HG02938 (cell line): ENCODE data around the gene LAMB2.

Experiments used
- ATAC-seq: cut with Tn5 transposase; IDR thresholded peaks from one replicate; pipeline ENCODE4 v1.9.1; 2021; ENCODE audit warnings: mild to moderate bottlenecking, moderate library complexity; ENCODE audit not compliant: unreplicated experiment

LAMB2 gene

DNA sequence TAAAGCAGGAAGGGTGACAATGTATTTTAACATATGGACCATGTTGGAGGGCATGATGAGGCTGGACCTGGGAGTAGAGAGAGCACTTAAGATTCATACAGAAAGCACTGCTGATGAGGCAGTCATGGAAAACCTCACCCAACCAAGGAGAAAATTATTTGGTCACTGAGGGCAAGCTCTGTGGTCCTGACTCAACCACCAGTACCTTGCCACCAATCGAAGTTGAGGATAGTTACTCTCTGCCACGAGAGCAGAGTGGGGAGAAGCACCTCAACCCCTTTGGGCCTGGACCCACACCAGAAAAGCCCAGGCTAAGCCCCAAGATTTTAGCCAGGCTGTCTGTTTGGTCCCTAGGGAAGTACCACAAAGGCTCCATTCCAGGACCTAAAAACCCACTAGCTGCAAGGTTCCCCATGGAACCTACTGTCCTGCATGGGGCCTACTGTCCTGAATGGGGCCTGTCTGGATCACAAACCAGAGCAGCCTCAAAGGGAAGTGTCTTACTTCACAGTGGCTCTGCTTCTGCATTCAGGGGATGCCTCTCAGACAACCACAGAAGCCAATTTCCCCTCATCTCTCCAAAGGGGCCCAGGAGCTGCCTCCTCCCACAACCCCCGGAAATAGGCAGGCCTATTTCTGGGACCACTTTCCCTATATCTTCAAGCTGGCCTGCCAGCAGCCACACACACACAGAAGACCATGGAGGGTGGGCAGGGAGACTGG is 29.1 kb upstream of the LAMB2 start:
- ATAC-seq: no peak

DNA sequence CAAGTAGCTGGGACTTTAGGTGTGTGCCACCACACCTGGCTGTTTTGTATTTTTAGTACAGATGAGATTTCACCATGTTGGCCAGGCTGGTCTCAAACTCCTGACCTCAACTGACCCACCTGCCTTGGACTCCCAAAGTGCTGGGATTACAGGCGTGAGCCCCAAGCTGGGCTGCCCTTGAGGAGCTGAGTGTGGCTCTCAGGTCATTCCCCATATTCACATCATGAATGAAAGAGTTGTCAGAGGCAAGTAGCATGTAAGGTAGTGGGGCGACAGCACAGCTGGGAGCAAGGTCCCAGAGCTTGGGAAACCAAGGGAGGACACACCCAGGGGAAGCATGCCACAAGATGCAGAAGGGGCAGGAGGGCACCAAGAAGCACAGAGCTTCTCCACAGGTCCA is 28.3 kb upstream of the LAMB2 start:
- ATAC-seq: no peak

DNA sequence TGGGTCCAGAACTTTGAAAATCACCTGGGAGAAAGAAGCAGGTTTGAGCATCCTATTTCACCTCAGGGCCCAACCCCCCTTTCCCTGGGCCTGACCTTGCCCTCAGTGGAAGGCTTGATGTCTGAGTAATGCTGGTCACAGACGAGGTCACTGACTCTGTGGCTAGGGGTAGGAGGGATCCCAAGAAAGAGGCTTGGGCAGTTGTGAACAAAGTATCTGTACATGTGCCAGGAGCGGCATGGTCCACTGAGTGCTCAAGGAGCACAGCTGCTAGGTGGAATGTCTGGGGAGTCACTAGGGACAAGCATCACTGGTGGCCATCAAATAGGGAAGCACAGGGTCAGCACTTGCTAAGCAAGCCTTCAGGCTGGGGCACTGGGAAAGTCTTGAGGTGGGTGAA is 25.9 kb upstream of the LAMB2 start:
- ATAC-seq: no peak

DNA sequence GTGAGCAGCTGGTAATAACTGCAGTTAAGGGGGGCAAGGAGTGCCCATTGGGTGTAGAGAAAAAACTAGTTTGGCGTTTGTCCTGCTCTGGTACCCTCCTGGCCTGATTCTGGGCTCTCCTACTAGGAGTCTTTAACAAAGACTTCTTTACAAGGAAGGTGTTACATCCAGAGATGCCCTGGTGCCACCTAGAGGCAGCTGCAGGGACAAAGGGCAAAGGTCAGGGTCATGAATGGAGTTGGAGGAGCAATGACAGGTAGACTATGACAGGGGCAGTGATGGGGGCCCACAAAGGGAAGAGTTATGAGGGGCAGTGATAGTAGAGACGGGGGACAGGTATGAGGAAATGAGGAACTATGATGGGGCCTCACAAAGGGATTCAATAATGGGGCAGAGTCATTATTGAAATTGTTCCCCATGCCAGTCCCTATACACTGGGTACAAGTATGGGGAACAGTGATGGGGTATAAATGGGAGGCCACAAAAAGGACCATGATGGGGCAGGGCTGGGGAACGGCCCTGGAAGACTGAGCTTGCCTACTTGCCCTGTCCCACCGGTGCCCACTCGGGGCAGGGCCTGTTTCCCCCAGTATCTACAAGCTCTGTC is 25.4 kb upstream of the LAMB2 start:
- no peak for ATAC-seq

DNA sequence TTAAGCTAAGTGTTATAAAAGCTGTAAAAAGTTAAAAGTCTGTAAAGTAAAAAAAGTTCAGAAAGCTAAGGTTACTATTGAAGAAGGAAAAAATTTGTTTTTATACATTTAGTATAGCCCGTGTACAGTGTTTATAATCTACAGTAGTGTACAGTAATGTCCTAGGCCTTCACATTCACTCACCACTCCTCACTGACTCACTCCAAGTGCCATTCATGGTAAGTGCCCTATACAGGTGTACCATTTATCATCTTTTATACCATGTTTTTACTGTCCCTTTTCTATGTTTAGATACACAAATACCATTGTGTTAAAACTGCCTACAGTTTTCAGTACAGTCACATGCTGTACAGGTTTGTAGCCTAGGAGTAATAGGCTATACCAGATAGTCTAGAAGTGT is 24.4 kb upstream of the LAMB2 start:
- ATAC-seq: no peak

DNA sequence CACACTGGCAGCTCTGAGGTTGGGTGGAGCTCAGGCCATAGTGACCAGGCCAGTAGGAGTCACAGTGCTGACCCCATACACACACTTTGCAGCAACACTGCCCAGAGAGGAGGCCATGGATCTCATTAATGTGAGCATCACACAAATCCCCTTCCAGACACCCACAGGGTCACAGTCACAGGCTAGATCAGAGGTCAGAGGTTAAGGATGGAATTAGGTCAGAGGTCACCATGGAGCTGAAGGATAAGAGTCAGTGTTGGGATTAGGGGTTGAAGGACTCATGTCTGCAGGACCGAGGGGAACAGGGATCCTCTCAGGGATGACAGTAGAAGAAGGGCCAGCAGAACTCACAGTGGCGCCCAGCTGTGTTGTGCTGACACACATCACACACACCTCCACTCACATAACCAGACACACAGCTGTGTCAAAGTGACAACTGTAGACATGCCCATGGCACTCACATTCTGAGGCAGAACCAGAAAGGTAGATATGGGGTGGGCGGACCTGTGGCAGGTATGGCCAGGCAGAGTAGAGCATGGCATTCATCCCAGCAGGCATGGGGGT is 20.6 kb upstream of the LAMB2 start:
- no peak for ATAC-seq

DNA sequence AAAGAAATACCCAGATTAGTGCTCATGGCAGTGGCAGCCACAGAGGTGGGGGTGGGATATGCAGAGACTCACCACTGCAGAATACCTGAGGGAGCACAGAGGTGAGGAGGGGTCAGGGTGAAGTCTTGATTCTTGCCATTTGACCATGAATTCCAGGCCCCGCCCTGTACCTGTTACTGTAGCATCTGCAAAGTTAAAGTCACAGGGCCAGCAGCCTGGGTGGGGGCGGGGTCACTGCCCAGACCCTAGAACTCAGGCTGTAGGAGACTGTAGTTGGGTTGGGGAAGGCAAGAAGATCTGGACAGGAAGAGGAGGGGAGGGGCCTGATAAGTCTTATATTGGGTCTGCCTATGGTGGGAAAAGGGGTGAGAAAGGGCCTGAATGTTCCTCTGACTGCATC is 18.8 kb upstream of the LAMB2 start:
- ATAC-seq: no peak

DNA sequence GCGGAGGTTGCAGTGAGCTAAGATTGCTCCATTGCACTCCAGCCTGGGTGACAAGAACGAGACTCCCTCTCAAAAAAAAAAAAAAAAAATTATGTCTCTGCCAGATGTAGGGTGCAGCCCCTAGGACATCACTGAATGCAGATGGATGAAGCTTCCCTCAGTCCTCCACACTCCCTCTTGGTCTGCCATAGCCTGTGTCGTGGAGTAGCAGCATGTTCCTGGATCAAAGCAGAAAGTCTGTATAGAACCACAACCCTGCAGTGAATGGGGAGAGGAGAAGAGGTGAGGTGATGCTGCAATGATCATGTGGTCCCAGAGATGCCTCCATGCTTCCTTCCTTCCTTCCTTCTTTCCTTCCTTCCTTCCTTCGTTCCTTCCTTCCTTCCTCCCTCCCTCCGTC is 15.3 kb upstream of the LAMB2 start:
- no peak for ATAC-seq

DNA sequence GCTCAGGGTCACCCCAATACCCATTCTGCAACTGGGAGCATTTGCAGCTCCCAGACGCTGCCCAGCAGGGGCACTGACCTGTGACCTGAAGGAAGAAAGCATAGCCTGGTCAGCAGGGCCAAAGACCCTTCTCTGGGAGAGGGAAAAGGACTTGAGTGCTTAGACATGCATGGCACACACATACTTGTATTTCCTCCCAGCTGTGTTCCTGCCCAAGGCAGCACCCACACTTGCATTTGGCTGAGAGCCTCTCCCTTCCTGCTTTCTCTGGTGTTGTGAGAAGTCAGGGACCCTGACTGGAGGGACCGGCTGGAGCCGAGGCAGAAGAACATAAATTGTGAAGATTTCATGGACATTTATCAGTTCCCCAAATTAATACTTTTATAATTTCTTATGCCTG is 7.2 kb upstream of the LAMB2 start:
- ATAC-seq: no peak

DNA sequence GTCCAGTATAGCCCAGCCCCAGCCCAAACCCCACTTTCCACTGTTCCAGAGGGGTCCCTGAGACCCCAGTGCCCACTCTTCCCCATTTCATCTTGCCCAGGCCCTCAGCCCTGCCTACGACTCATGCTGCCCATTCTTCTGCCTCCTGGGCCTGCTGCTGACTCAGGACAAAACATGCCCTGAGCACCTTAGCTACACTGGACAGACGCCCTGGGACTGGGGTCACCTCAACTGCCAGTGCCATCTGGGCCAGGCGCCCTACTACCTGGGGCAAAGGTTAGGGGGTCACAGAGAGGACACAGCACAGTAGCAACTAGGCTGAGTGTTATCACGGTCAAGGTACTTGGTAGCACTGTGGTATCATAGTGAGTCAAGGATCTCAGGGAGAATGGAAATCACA is 2.6 kb upstream of the LAMB2 start:
- ATAC-seq: no peak

DNA sequence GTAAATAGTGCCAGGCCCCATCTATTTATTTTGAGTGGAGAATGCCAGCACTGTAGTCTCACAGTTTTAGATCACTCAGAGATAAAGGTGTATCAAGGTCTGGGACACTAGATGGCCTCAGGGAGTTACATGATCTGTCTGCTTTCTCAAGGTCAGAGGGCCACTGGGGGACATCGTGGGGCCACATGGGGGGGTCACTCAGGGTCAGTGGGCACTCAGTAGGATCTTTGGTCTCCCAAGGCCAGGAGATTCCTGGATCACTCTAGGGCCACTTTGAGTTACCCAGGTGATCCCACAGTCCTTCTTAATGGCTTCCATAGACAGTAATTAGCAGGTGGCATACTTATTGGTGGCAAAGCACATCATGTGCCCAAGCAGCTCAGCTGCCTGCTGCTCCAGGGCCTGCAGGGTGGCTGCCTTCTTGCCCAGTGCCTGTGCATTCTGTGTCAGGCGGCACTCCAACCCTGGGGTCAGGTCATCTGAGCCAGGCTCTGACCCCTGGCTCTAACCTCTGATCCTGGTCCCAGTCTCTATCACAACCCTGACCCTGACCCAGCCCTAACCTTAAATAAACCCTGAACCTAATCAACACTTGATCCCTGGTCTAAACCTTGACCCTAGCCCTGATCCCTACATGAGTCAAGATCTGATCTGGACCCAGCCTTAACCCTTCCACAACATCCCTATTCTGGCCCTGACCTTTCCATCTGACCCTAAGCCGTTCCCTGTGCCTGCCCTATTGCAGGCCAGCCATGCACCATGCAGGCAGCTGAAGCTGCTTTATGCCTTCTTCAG is 1.8 kb upstream of the LAMB2 start:
- no peak for ATAC-seq

DNA sequence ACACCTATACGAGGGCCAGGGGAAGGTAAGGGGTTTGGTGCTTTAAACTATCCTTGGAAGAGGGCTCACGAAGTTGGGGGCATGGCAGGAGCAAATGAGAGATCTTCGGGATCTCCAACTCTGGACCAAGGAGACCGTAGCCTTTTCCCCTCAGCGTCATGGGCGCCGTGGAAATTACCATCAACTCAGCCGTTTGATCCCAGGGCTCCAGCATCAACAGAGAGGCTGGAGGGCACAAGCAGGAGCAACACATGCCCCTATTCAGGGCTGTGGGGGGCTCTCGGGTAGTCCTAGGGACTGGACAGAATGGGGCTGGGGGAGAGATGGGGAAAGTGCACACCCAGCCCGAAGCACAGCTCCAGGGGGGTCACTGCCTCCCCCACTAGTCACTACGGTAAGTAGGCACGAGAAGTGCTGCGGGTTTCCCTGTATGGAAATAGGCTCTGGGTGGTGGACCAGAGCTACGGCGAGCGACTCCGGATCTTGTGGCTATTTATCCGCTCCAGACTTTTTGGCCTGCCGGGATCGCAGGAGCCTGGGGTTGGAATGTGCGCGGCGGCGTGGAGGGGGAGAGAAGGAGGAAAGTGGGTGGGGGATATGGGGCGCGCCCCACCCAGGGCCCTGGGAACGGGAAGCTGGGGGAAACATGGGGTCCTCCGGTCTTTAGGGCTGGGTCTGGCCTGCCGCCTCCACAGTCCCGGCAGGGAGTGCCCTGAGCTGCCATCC is 539 bp upstream of the LAMB2 start:
- ATAC-seq: no peak

DNA sequence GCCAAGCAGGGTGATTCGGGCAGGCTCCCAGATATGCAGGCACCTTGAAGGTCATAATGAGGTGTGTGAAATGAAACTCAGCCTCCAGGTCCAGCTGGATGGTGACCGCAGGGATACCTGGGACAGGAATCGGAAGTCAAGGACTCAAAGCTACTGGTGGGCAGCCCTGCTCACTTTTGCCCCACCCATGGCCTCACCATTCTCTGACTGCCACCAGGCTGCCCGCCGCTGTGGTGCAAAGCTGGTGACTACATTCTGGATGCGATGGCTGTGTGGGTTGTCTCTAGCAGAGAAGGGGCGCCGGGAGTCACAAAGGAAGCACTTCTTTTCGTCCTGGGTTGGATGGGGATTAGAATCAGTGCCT is 795 bp downstream of the LAMB2 start:
- ATAC-seq: no peak

DNA sequence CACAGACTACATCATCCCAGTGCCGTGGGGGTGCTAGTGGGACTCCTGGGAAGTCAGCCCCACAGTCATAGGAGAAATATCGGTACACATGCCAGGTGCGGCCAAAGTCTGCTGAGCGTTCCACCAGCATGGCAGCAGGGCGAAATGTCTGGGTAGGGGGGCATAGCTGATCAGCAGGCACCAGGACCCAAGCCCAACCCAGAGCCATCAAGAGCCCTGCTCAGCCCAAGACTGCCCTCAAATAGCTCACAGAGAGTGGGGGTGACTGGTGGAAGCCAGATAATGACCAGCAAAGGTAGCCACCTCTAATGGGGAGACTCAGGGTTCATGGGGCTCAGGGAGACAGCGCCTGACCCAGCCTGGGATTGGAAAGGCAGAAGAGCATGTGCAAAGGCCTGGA is 1.3 kb downstream of the LAMB2 start:
- ATAC-seq: no peak

DNA sequence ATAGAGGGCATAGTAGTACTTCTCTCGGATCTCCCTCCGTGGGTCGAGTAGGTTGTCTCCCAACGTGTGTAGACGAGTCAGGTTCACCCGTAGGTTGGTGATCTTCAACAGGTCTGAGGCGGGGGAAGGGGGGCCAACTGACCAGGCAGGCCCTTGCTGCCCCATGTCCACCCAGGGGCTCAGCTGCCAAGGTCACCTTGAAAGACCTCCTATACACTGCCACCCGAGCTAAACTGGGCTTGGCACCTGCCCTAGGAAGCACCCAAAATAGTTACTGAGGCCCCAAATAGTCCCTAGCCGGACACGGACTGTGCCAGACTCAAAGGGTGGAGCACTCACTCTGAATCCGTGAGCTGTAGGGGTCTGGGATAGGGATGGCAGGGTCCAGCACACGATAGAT is 1.8 kb downstream of the LAMB2 start:
- no peak for ATAC-seq

DNA sequence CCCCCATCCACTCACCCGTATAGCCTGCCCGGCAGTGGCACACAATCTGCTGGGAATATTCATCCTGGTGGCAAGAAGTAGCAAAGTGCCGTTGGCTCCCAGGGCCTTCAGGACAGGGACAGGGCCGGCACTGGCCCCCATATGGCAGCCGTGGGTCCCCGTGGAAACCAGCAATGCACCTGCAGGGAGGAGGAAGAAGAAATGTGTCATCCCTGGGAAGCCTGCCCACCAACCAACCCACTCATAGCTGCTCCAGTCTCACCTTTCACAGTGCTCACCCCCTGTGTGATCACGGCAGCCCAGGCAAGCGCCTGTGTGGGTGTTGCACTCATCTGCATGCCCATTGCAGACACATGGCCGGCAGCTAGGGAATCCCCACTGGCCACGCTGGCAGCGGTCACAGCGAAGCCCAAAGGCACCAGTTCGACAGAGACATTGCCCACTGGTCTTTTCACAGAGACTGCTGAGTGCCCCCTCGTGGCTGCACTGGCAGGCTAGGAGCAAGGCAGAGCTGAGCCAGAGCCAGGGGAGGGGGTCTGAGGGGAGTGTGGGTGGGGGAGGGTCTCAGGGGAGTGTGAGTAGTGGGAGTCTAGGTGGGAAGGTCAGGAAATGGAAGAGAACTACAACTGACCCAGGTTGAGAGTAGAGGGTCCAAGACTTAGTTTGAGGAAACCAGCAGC is 7.7 kb downstream of the LAMB2 start:
- ATAC-seq: no peak

DNA sequence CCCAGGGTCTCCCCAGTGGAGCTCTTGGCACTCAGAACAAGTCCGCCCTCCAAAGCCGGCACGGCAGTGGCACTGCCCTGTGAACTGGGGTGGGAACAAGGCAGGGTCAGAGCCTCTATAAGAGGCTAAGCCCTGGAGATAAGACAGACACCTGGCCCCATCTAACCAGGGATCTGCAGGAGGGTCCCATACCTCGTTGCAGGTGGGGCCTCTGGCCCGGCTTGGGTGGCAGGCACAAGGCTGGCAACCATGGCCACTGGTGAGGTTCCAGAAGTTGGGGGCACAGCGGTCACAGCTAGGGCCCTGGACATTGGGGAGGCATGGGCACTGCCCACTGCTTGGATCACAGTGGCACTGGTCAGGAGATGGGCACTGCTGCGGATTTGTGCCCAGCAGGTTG is 8.6 kb downstream of the LAMB2 start:
- ATAC-seq: no peak

DNA sequence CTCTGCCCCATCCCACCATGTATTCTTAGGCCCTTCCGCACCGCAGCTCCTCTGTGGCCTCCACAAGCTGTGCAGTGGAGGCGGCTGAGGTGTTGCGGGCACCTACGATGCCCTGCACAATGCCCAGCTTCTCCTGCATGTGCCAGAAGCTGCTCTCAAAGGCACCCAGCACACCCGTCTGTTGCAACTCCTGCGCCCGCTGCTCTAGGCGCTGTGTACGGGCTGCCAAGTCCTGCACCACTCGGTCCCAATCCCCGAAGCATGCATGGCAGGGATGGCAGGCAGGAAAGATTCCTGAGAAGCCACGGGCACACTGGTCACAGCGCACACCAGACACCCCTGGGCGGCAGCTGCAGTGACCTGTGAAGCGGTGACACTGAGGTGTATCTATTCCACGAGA is 9.2 kb downstream of the LAMB2 start:
- ATAC-seq: no peak

DNA sequence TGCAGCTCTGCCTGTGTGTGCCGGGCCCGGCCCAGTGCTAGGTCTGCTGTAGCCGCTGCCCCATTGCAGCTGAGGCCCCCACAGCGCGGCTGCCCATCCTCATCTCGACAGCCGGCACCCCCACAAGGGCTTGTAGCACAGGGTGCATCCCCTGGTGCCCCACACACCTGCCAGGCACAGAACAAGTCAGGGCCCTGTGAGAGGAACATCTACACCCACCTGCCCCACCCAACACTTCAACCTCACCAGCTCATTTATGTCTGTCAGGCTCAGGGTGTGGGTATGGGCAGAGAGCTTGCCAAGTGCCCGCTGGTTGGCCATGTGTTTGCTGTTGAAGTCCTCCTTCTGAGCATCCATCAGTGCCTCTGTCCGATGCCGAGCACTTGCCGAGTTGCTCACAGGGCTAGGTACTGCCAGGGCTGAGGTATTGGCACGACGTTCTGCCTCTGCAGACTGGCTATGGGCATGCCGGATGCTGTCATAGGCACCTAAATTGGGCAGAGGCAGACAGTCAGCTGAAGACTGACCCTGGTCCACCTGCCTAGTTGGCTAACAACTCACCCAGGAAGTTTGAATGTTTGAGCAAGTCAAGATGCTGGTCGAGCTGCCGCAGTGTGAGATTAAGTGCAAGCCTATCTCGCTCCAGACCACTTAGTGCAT is 9.8 kb downstream of the LAMB2 start:
- no peak for ATAC-seq

DNA sequence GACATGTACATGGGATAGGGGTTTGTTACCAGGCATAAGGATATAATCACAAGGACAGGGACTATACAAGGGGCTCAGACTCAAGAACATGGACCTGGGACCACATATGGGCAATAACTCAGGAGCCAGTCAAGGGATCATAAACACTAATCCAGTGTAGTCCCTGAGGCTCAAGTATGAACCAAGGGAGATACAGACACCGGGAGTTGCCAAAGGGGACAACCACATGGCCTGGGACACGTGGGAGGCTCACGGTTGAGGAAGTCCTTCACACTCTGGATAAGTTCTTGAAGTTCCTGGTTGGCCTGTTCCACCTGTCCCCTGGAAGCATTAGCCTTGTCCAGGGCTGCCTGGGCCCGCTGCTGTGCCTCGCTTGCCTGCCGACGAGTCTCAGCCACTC is 10.4 kb downstream of the LAMB2 start:
- ATAC-seq: no peak
